ENCODE results near the gene RFX3. TPM values are rescaled to one million over a fixed set of nuclear protein-coding genes. Genes with fewer than 3 reads are reported as not detected.

Gene RFX3
- total RNA-seq, 1 donor from 2014 or later, result 3.8 TPM

DNA sequence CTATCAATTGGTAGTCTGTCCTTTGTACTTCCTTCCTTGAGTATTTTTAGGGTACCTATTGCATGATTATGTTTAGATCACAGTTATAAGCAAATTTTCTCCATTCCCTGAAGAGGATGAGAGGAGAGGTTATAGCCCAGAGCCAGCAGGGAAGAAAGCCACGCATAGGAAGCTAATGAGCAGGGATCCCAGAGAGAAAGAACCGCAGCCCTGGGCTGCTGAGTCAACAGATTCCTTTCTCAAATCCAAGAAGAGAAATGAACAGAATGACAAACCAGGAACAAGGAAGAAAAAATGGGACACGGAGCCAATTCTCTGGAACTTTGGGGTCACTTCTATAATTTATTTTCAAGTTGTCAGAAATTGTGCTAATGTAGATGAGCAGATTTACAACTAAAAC lies 284.5 kb downstream of the RFX3 start:
- H3K27ac ChIP-seq (replicated peaks), result no peak overlapping the region
- H3K9me3 ChIP-seq (replicated peaks), result no peaks in the 10 kb centered on the region
- H3K27me3 ChIP-seq (ENCODE audit: low read depth), result no peaks in the 10 kb centered on the region
- DNase-seq, result no peak
- H3K4me3 ChIP-seq, result no peak overlapping the region
- H3K4me1 ChIP-seq, result no peaks in the 10 kb centered on the region
- no peaks in the 10 kb centered on the region for H3K36me3 ChIP-seq
- TF ChIP-seq, protein P1, sequence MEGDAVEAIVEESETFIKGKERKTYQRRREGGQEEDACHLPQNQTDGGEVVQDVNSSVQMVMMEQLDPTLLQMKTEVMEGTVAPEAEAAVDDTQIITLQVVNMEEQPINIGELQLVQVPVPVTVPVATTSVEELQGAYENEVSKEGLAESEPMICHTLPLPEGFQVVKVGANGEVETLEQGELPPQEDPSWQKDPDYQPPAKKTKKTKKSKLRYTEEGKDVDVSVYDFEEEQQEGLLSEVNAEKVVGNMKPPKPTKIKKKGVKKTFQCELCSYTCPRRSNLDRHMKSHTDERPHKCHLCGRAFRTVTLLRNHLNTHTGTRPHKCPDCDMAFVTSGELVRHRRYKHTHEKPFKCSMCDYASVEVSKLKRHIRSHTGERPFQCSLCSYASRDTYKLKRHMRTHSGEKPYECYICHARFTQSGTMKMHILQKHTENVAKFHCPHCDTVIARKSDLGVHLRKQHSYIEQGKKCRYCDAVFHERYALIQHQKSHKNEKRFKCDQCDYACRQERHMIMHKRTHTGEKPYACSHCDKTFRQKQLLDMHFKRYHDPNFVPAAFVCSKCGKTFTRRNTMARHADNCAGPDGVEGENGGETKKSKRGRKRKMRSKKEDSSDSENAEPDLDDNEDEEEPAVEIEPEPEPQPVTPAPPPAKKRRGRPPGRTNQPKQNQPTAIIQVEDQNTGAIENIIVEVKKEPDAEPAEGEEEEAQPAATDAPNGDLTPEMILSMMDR (IDR thresholded peaks at IDR 0.05; ENCODE audit: borderline replicate concordance), result no peak
- intact Hi-C loops (cut with micrococcal nuclease), result loop anchor here (5.0 kb wide), 1 partner anchor 196 kb away; no protein-coding TSS in a partner anchor

DNA sequence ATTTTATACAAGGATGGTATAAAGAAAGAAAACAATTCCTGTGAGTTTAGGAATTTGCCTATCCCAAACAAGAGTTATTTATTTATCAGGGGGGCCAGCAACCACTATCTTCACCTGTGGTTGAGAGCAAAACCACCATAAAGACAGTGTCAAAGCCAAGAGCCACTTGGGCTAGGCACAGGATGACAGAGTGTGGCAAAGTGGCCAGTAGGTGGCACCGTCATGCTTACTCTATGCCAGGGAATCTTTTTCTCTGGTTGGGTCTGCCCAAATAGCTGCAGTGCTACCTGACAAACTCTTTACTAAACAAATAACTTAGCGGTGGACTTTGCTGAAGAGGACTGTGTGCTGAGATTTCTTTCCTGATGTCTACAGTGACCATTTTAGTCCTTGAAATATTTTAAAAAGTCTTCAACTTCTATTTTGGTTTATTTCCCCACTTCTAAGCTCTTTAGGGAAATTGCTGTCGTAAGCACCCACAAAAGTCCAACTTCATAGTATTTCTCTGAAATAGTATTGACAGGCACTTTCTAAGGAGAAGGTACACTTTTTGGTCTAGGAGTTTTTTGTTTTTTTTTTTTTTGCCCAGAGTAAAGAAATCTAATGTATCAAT lies 285.0 kb downstream of the RFX3 start:
- no peaks in the 10 kb centered on the region for H3K4me1 ChIP-seq
- H3K27ac ChIP-seq (replicated peaks), result no peak overlapping the region
- intact Hi-C loops (cut with micrococcal nuclease), result loop anchor here (5.0 kb wide), 1 partner anchor 197 kb away; no protein-coding TSS in a partner anchor
- H3K9me3 ChIP-seq (replicated peaks), result no peaks in the 10 kb centered on the region
- TF ChIP-seq, protein P1 (IDR thresholded peaks at IDR 0.05; ENCODE audit: borderline replicate concordance), result peak; percentile 82
- peak; percentile 26 for DNase-seq
- H3K36me3 ChIP-seq, result no peaks in the 10 kb centered on the region
- no peak overlapping the region for H3K4me3 ChIP-seq
- H3K27me3 ChIP-seq (ENCODE audit: low read depth), result no peaks in the 10 kb centered on the region

DNA sequence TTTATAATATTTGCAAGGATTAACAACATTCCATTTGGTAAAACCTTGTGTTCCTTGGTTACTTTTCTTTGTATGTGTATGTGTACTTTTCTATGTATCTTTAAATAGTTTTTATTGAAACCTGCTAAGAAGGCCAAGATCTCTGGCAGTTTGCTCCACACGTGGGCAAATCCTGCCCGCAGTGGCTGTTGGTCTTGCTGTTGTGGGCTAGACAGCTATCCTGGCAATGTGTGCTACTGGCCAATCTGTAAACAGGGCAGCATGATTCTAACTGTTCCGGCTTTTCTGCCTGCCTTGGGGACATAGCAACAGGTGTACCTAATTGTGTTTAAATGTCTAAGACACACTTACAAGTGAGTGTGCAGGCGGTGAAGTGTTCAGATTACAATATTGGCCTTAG lies 286.6 kb downstream of the RFX3 start:
- Histone ChIP-seq H3K4me1 (no peaks in the 10 kb centered on the region), H3K9me3 (replicated peaks) (no peaks in the 10 kb centered on the region), H3K27me3 (ENCODE audit: low read depth) (no peaks in the 10 kb centered on the region), H3K36me3 (peaks cover 8% of the 10 kb centered on the region), H3K27ac (replicated peaks) (no peak overlapping the region), H3K4me3 (no peak overlapping the region)
- intact Hi-C loops (cut with micrococcal nuclease), result no loop called here
- TF ChIP-seq, protein P1 (IDR thresholded peaks at IDR 0.05; ENCODE audit: borderline replicate concordance), result no peak
- no peak for DNase-seq

DNA sequence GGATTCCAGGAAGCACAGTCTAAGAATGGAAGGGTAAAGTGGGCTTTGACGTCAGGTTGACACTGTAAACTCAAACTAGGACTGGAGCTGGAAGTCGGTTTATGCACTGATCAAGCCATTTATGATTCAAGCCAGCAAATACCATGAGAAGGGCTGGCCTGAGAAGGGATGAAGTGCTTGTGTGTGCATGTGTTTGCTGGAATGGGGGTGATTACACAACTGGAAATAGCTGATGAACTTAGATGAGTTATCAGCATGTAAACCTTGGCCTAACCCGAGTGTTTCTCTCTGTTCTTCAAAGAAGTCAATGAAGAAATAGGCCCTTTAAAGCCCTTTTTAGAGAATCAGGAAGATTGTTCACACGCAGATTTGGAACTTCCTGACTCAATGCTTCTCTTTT lies 287.6 kb downstream of the RFX3 start:
- H3K27me3 ChIP-seq (ENCODE audit: low read depth), result no peaks in the 10 kb centered on the region
- intact Hi-C loops (cut with micrococcal nuclease), result no loop called here
- no peak for DNase-seq
- no peaks in the 10 kb centered on the region for H3K9me3 ChIP-seq (replicated peaks)
- peaks cover 8% of the 10 kb centered on the region for H3K36me3 ChIP-seq
- no peak overlapping the region for H3K4me3 ChIP-seq
- no peaks in the 10 kb centered on the region for H3K4me1 ChIP-seq
- no peak overlapping the region for H3K27ac ChIP-seq (replicated peaks)
- TF ChIP-seq, protein P1 (IDR thresholded peaks at IDR 0.05; ENCODE audit: borderline replicate concordance), result no peak

DNA sequence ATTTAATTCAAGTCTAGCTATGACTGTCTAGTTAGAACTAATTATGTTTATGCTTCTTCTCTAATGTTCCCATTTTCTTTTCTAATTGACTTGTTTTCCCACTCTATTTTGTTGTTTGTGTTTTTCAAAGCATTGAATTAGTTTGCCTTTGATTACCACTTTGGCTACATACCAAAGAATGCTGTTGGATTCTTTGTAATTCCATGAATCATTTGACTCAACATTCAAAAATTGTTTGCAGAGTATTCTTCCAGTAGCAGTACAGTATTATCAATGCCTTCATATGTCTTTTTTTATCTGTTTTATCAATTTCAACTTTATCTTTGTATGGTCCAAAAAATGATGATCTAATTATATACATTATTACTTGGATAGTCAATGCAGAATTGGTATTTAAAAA lies 288.7 kb downstream of the RFX3 start:
- H3K9me3 ChIP-seq (replicated peaks), result no peaks in the 10 kb centered on the region
- no peaks in the 10 kb centered on the region for H3K4me1 ChIP-seq
- H3K27me3 ChIP-seq (ENCODE audit: low read depth), result no peaks in the 10 kb centered on the region
- intact Hi-C loops (cut with micrococcal nuclease), result no loop called here
- TF ChIP-seq, protein P1 (IDR thresholded peaks at IDR 0.05; ENCODE audit: borderline replicate concordance), result no peak
- H3K27ac ChIP-seq (replicated peaks), result no peak overlapping the region
- H3K4me3 ChIP-seq, result no peak overlapping the region
- H3K36me3 ChIP-seq, result peaks cover 8% of the 10 kb centered on the region
- no peak for DNase-seq

Measured in left ventricle myocardium inferior (tissue), 1 donor.